Measurements from ENCODE around the gene ARHGEF33.

- TF ChIP-seq POLR2A (IDR thresholded peaks at IDR 0.05) (no peak), CTCF (IDR thresholded peaks at IDR 0.05 in 8 of 11, conservative IDR thresholded peaks at IDR 0.05 in 3 of 11) (no peak), POLR2AphosphoS5 (IDR thresholded peaks at IDR 0.05) (no peak)
These were observed 92.1 kb downstream of the ARHGEF33 start for GRCh38 chr2:38981670-38982357.

Data from spleen (tissue), 7 donors.